Measurements from ENCODE around the gene TRIM61.
"Not testable (repeated sequence)": the region's sequence is repeated elsewhere in the genome, so short reads cannot be mapped to it uniquely, and the experiment has no call there.

Gene TRIM61

GRCh38 chr4:165006456-165006855 lies 29.0 kb upstream of the TRIM61 start:
- Histone ChIP-seq H3K9me3 (ENCODE audit: control insufficient read depth in 1 of 2, low read length in 2 of 2) (no peaks in the 10 kb centered on the region), H3K4me1 (ENCODE audit: control insufficient read depth in 1 of 2, insufficient read depth in 2 of 2, low read length in 2 of 2) (no peaks in the 10 kb centered on the region), H3K27ac (ENCODE audit: low read depth, low read length) (no peak overlapping the region), H3K4me3 (ENCODE audit: low read depth in 1 of 2, low read length in 2 of 2) (no peak overlapping the region), H3K27me3 (ENCODE audit: control insufficient read depth in 1 of 2, insufficient read depth in 2 of 2, low read length in 2 of 2) (peaks cover 0 to 6% of the 10 kb centered on the region in 2 donors), H3K9ac (ENCODE audit: low read depth in 1 of 2, low read length in 2 of 2) (no peak overlapping the region), H3K36me3 (ENCODE audit: control insufficient read depth in 1 of 2, insufficient read depth in 2 of 2, low read length in 2 of 2) (no peaks in the 10 kb centered on the region)

GRCh38 chr4:165005352-165005925 lies 28.0 kb upstream of the TRIM61 start:
- no peak overlapping the region for H3K4me3 ChIP-seq (ENCODE audit: low read depth in 1 of 2, low read length in 2 of 2)
- H3K27ac ChIP-seq (ENCODE audit: low read depth, low read length), result no peak overlapping the region
- H3K36me3 ChIP-seq (ENCODE audit: control insufficient read depth in 1 of 2, insufficient read depth in 2 of 2, low read length in 2 of 2), result no peaks in the 10 kb centered on the region
- H3K27me3 ChIP-seq (ENCODE audit: control insufficient read depth in 1 of 2, insufficient read depth in 2 of 2, low read length in 2 of 2), result no peaks in the 10 kb centered on the region
- no peaks in the 10 kb centered on the region for H3K4me1 ChIP-seq (ENCODE audit: control insufficient read depth in 1 of 2, insufficient read depth in 2 of 2, low read length in 2 of 2)
- H3K9ac ChIP-seq (ENCODE audit: low read depth in 1 of 2, low read length in 2 of 2), result no peak overlapping the region
- no peaks in the 10 kb centered on the region for H3K9me3 ChIP-seq (ENCODE audit: control insufficient read depth in 1 of 2, low read length in 2 of 2)

GRCh38 chr4:165001957-165002356 lies 24.5 kb upstream of the TRIM61 start:
- H3K9me3 ChIP-seq (ENCODE audit: control insufficient read depth in 1 of 2, low read length in 2 of 2); H3K9ac ChIP-seq (ENCODE audit: low read depth in 1 of 2, low read length in 2 of 2); H3K27ac ChIP-seq (ENCODE audit: low read depth, low read length); H3K4me3 ChIP-seq (ENCODE audit: low read depth in 1 of 2, low read length in 2 of 2); H3K4me1 ChIP-seq (ENCODE audit: control insufficient read depth in 1 of 2, insufficient read depth in 2 of 2, low read length in 2 of 2); H3K27me3 ChIP-seq (ENCODE audit: control insufficient read depth in 1 of 2, insufficient read depth in 2 of 2, low read length in 2 of 2); H3K36me3 ChIP-seq (ENCODE audit: control insufficient read depth in 1 of 2, insufficient read depth in 2 of 2, low read length in 2 of 2): not testable (repeated sequence)

- not testable (repeated sequence) for H3K9ac ChIP-seq (ENCODE audit: low read depth in 1 of 2, low read length in 2 of 2); H3K27ac ChIP-seq (ENCODE audit: low read depth, low read length)
These were observed 21.1 kb upstream of the TRIM61 start for GRCh38 chr4:164998526-164999080.

GRCh38 chr4:164997941-164998340 lies 20.5 kb upstream of the TRIM61 start:
- H3K27me3 ChIP-seq (ENCODE audit: control insufficient read depth in 1 of 2, insufficient read depth in 2 of 2, low read length in 2 of 2), result no peaks in the 10 kb centered on the region
- no peaks in the 10 kb centered on the region for H3K9me3 ChIP-seq (ENCODE audit: control insufficient read depth in 1 of 2, low read length in 2 of 2)
- no peaks in the 10 kb centered on the region for H3K36me3 ChIP-seq (ENCODE audit: control insufficient read depth in 1 of 2, insufficient read depth in 2 of 2, low read length in 2 of 2)
- no peak overlapping the region for H3K9ac ChIP-seq (ENCODE audit: low read depth in 1 of 2, low read length in 2 of 2)
- H3K27ac ChIP-seq (ENCODE audit: low read depth, low read length), result no peak overlapping the region
- H3K4me3 ChIP-seq (ENCODE audit: low read depth in 1 of 2, low read length in 2 of 2), result no peak overlapping the region
- no peaks in the 10 kb centered on the region for H3K4me1 ChIP-seq (ENCODE audit: control insufficient read depth in 1 of 2, insufficient read depth in 2 of 2, low read length in 2 of 2)

More at GRCh38 chr4:164998526-164999080, 21.1 kb upstream of the TRIM61 start:
- not testable (repeated sequence) for H3K36me3 ChIP-seq (ENCODE audit: control insufficient read depth in 1 of 2, insufficient read depth in 2 of 2, low read length in 2 of 2); H3K4me3 ChIP-seq (ENCODE audit: low read depth in 1 of 2, low read length in 2 of 2); H3K27me3 ChIP-seq (ENCODE audit: control insufficient read depth in 1 of 2, insufficient read depth in 2 of 2, low read length in 2 of 2); H3K9me3 ChIP-seq (ENCODE audit: control insufficient read depth in 1 of 2, low read length in 2 of 2); H3K4me1 ChIP-seq (ENCODE audit: control insufficient read depth in 1 of 2, insufficient read depth in 2 of 2, low read length in 2 of 2)

GRCh38 chr4:164997324-164997723 lies 19.9 kb upstream of the TRIM61 start:
- Histone ChIP-seq H3K27ac (ENCODE audit: low read depth, low read length) (no peak overlapping the region), H3K4me1 (ENCODE audit: control insufficient read depth in 1 of 2, insufficient read depth in 2 of 2, low read length in 2 of 2) (no peaks in the 10 kb centered on the region), H3K27me3 (ENCODE audit: control insufficient read depth in 1 of 2, insufficient read depth in 2 of 2, low read length in 2 of 2) (no peaks in the 10 kb centered on the region), H3K4me3 (ENCODE audit: low read depth in 1 of 2, low read length in 2 of 2) (no peak overlapping the region), H3K9me3 (ENCODE audit: control insufficient read depth in 1 of 2, low read length in 2 of 2) (no peaks in the 10 kb centered on the region), H3K36me3 (ENCODE audit: control insufficient read depth in 1 of 2, insufficient read depth in 2 of 2, low read length in 2 of 2) (no peaks in the 10 kb centered on the region), H3K9ac (ENCODE audit: low read depth in 1 of 2, low read length in 2 of 2) (no peak overlapping the region)

- H3K9me3 ChIP-seq (ENCODE audit: control insufficient read depth in 1 of 2, low read length in 2 of 2), result not testable (repeated sequence)
These were observed 18.7 kb upstream of the TRIM61 start for GRCh38 chr4:164996123-164996522.

GRCh38 chr4:164990786-164991185 lies 13.3 kb upstream of the TRIM61 start:
- H3K9ac ChIP-seq (ENCODE audit: low read depth in 1 of 2, low read length in 2 of 2); H3K9me3 ChIP-seq (ENCODE audit: control insufficient read depth in 1 of 2, low read length in 2 of 2): not testable (repeated sequence)

More at GRCh38 chr4:164996123-164996522, 18.7 kb upstream of the TRIM61 start:
- not testable (repeated sequence) for H3K4me1 ChIP-seq (ENCODE audit: control insufficient read depth in 1 of 2, insufficient read depth in 2 of 2, low read length in 2 of 2); H3K9ac ChIP-seq (ENCODE audit: low read depth in 1 of 2, low read length in 2 of 2); H3K27me3 ChIP-seq (ENCODE audit: control insufficient read depth in 1 of 2, insufficient read depth in 2 of 2, low read length in 2 of 2); H3K27ac ChIP-seq (ENCODE audit: low read depth, low read length); H3K36me3 ChIP-seq (ENCODE audit: control insufficient read depth in 1 of 2, insufficient read depth in 2 of 2, low read length in 2 of 2); H3K4me3 ChIP-seq (ENCODE audit: low read depth in 1 of 2, low read length in 2 of 2)

GRCh38 chr4:164989471-164989870 lies 12.0 kb upstream of the TRIM61 start:
- Histone ChIP-seq H3K36me3 (ENCODE audit: control insufficient read depth in 1 of 2, insufficient read depth in 2 of 2, low read length in 2 of 2) (no peaks in the 10 kb centered on the region), H3K4me3 (ENCODE audit: low read depth in 1 of 2, low read length in 2 of 2) (no peak overlapping the region), H3K4me1 (ENCODE audit: control insufficient read depth in 1 of 2, insufficient read depth in 2 of 2, low read length in 2 of 2) (no peaks in the 10 kb centered on the region)

More at GRCh38 chr4:164990786-164991185, 13.3 kb upstream of the TRIM61 start:
- H3K4me3 ChIP-seq (ENCODE audit: low read depth in 1 of 2, low read length in 2 of 2); H3K4me1 ChIP-seq (ENCODE audit: control insufficient read depth in 1 of 2, insufficient read depth in 2 of 2, low read length in 2 of 2); H3K27ac ChIP-seq (ENCODE audit: low read depth, low read length); H3K27me3 ChIP-seq (ENCODE audit: control insufficient read depth in 1 of 2, insufficient read depth in 2 of 2, low read length in 2 of 2); H3K36me3 ChIP-seq (ENCODE audit: control insufficient read depth in 1 of 2, insufficient read depth in 2 of 2, low read length in 2 of 2): not testable (repeated sequence)

GRCh38 chr4:164971929-164972328 lies 5.5 kb downstream of the TRIM61 start:
- H3K27me3 ChIP-seq (ENCODE audit: control insufficient read depth in 1 of 2, insufficient read depth in 2 of 2, low read length in 2 of 2); H3K27ac ChIP-seq (ENCODE audit: low read depth, low read length); H3K36me3 ChIP-seq (ENCODE audit: control insufficient read depth in 1 of 2, insufficient read depth in 2 of 2, low read length in 2 of 2); H3K4me1 ChIP-seq (ENCODE audit: control insufficient read depth in 1 of 2, insufficient read depth in 2 of 2, low read length in 2 of 2); H3K4me3 ChIP-seq (ENCODE audit: low read depth in 1 of 2, low read length in 2 of 2); H3K9me3 ChIP-seq (ENCODE audit: control insufficient read depth in 1 of 2, low read length in 2 of 2); H3K9ac ChIP-seq (ENCODE audit: low read depth in 1 of 2, low read length in 2 of 2): not testable (repeated sequence)

More at GRCh38 chr4:164989471-164989870, 12.0 kb upstream of the TRIM61 start:
- no peaks in the 10 kb centered on the region for H3K9me3 ChIP-seq (ENCODE audit: control insufficient read depth in 1 of 2, low read length in 2 of 2)
- no peaks in the 10 kb centered on the region for H3K27me3 ChIP-seq (ENCODE audit: control insufficient read depth in 1 of 2, insufficient read depth in 2 of 2, low read length in 2 of 2)
- H3K27ac ChIP-seq (ENCODE audit: low read depth, low read length), result no peak overlapping the region
- H3K9ac ChIP-seq (ENCODE audit: low read depth in 1 of 2, low read length in 2 of 2), result no peak overlapping the region

All from duodenal mucosa (tissue), 2 donors.